WTC11 (cell line): ENCODE measurements around the gene VEZT. TPM values are rescaled to one million over a fixed set of nuclear protein-coding genes. Genes with fewer than 3 reads are reported as not detected.

Source experiments
- ATAC-seq: fragments of 200-7000 bp; cut with Tn5 transposase; 2 replicates; pipeline ENCODE4 v1.10.0; 2021; ENCODE audit warnings: mild to moderate bottlenecking, moderate library complexity
- CTCF ChIA-PET: fragments of 300-600 bp; sonication (Branson Sonifier 250); formaldehyde crosslinking; loops from one replicate; lab custom pipeline; 2021; ENCODE audit warnings: antibody characterized with exemption; lab: Charles Lee
- POLR2A ChIA-PET: fragments of 350-600 bp; sonication (Branson Sonifier 250); formaldehyde crosslinking; loops from one replicate; lab custom pipeline; 2021; ENCODE audit warnings: antibody characterized with exemption; lab: Charles Lee
- DNase-seq: peaks from one replicate; pipeline ENCODE4 v3.0.0; 2021; ENCODE audit warnings: low spot score
- H3K27ac Mint-ChIP-seq: 2 replicates; pipeline ENCODE4 v1.8.0; 2021; ENCODE audit warnings: mixed read lengths
- H3K27me3 Mint-ChIP-seq: 2 replicates; pipeline ENCODE4 v1.8.0; 2021; ENCODE audit warnings: low read depth, mild to moderate bottlenecking, moderate library complexity, mixed read lengths
- H3K36me3 Mint-ChIP-seq: 2 replicates; pipeline ENCODE4 v1.8.0; 2021; ENCODE audit warnings: mixed read lengths
- H3K4me1 Mint-ChIP-seq: 2 replicates; pipeline ENCODE4 v1.8.0; 2022; ENCODE audit warnings: mixed read lengths
- H3K4me3 Mint-ChIP-seq: 2 replicates; pipeline ENCODE4 v1.8.0; 2021; ENCODE audit warnings: mild to moderate bottlenecking, moderate library complexity, mixed read lengths
- H3K9me3 Mint-ChIP-seq: 2 replicates; pipeline ENCODE4 v1.8.0; 2021; ENCODE audit warnings: mixed read lengths
- CREM ChIP-seq: sonication (generic); formaldehyde crosslinking; IDR thresholded peaks from 2 replicates; pipeline ENCODE4 v1.8.1; 2022; ENCODE audit warnings: mild to moderate bottlenecking, missing genetic modification reagents, moderate library complexity
- EMX1 ChIP-seq: fragments of 250-450 bp; sonication (Bioruptor Pico); IDR thresholded peaks from 2 replicates; pipeline ENCODE4 v1.8.0; 2021; ENCODE audit warnings: mild to moderate bottlenecking
- IRF2 ChIP-seq: sonication (generic); formaldehyde crosslinking; IDR thresholded peaks from 2 replicates; pipeline ENCODE4 v1.8.0; 2022; ENCODE audit warnings: low read depth, missing genetic modification reagents, borderline replicate concordance
- JUN ChIP-seq: sonication (generic); formaldehyde crosslinking; IDR thresholded peaks from 2 replicates; pipeline ENCODE4 v1.8.0; 2023; ENCODE audit warnings: mild to moderate bottlenecking, missing genetic modification reagents
- NFE2L1 ChIP-seq: sonication (generic); formaldehyde crosslinking; IDR thresholded peaks from 2 replicates; pipeline ENCODE4 v1.8.1; 2023; ENCODE audit warnings: missing genetic modification reagents
- OVOL2 ChIP-seq: fragments of 250-450 bp; sonication (Bioruptor Pico); IDR thresholded peaks from 2 replicates; pipeline ENCODE4 v1.9.0; 2021; ENCODE audit warnings: mild to moderate bottlenecking, borderline replicate concordance
- RELA ChIP-seq: sonication (generic); formaldehyde crosslinking; IDR thresholded peaks from 2 replicates; pipeline ENCODE4 v1.8.1; 2022; ENCODE audit warnings: missing genetic modification reagents, mild to moderate bottlenecking, borderline replicate concordance
- TP53 ChIP-seq: sonication (generic); formaldehyde crosslinking; IDR thresholded peaks from 2 replicates; pipeline ENCODE4 v1.8.1; 2023; ENCODE audit warnings: mild to moderate bottlenecking, missing genetic modification reagents
- ZNF121 ChIP-seq: sonication (generic); formaldehyde crosslinking; IDR thresholded peaks from 2 replicates; pipeline ENCODE4 v1.8.0; 2023; ENCODE audit warnings: missing genetic modification reagents
- ZNF138 ChIP-seq: sonication (generic); formaldehyde crosslinking; conservative IDR thresholded peaks from 2 replicates; pipeline ENCODE4 v1.8.1; 2022; ENCODE audit warnings: mild to moderate bottlenecking, moderate library complexity, missing genetic modification reagents
- ZNF396 ChIP-seq: fragments of 250-450 bp; sonication (Bioruptor Pico); IDR thresholded peaks from 2 replicates; pipeline ENCODE4 v1.8.0; 2021; ENCODE audit warnings: mild to moderate bottlenecking, moderate library complexity, borderline replicate concordance
- ZNF423 ChIP-seq: fragments of 250-450 bp; sonication (Bioruptor Pico); IDR thresholded peaks from 2 replicates; pipeline ENCODE4 v2.1.2; 2022; ENCODE audit warnings: mild to moderate bottlenecking, moderate library complexity
- total RNA-seq: library from RNA; stranded (reverse); gene quantifications from 3 replicates; pipeline ENCODE4 v1.2.3, GENCODE V29; 2021
- TF ChIP-seq, protein P1 (sequence below): fragments of 250-450 bp; sonication (Bioruptor Pico); conservative IDR thresholded peaks from 2 replicates; pipeline ENCODE4 v1.9.0; 2021; ENCODE audit warnings: mild to moderate bottlenecking
- TF ChIP-seq, protein P2 (sequence below): sonication (generic); formaldehyde crosslinking; IDR thresholded peaks from 2 replicates; pipeline ENCODE4 v1.8.0; 2023; ENCODE audit warnings: mild to moderate bottlenecking, missing genetic modification reagents
- TF ChIP-seq, protein P3 (sequence below): sonication (generic); formaldehyde crosslinking; IDR thresholded peaks from 2 replicates; pipeline ENCODE4 v1.8.1; 2023; ENCODE audit warnings: mild to moderate bottlenecking, moderate library complexity, missing genetic modification reagents
- TF ChIP-seq, protein P4 (sequence below): sonication (generic); formaldehyde crosslinking; IDR thresholded peaks from 2 replicates; pipeline ENCODE4 v1.8.0; 2023; ENCODE audit warnings: missing genetic modification reagents
- TF ChIP-seq, protein P5 (sequence below): fragments of 250-450 bp; sonication (Bioruptor Pico); IDR thresholded peaks from 2 replicates; pipeline ENCODE4 v1.8.0; 2021; ENCODE audit warnings: mild to moderate bottlenecking
- TF ChIP-seq, protein P6 (sequence below): sonication (generic); formaldehyde crosslinking; IDR thresholded peaks from 2 replicates; pipeline ENCODE4 v1.8.1; 2022; ENCODE audit warnings: mild to moderate bottlenecking, moderate library complexity, missing genetic modification reagents
- TF ChIP-seq, protein P7 (sequence below): sonication (generic); formaldehyde crosslinking; IDR thresholded peaks from 2 replicates; pipeline ENCODE4 v1.8.1; 2023; ENCODE audit warnings: mild to moderate bottlenecking, missing genetic modification reagents, borderline replicate concordance

Gene VEZT
- total RNA-seq, 1 experiment from 2014 or later: 54.5 TPM

DNA sequence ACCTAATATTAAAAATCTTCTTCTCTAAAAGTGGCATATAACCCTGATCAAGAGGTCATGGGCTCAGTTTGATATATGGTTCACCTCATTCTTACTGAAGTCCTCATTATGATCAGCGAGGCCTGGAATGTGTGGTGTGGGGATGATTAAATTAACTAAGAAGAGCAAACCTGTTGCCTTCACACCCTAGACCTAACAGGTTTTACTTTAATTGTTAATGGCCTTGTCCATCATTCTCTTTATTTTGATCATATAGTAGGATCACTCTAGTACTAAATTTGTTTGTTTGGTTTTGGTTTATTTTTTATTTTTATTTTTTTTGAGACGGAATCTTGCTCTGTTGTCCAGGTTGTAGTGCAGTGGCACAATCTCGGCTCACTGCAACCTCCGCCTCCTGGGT is 43.5 kb downstream of the VEZT start:
- no peaks in the 10 kb centered on the region for H3K9me3 Mint-ChIP-seq
- ATAC-seq: no peak
- CTCF ChIA-PET: no interaction called here
- POLR2A ChIA-PET: no interaction called here
- H3K27me3 Mint-ChIP-seq: no peaks in the 10 kb centered on the region
- TF ChIP-seq, protein P1, sequence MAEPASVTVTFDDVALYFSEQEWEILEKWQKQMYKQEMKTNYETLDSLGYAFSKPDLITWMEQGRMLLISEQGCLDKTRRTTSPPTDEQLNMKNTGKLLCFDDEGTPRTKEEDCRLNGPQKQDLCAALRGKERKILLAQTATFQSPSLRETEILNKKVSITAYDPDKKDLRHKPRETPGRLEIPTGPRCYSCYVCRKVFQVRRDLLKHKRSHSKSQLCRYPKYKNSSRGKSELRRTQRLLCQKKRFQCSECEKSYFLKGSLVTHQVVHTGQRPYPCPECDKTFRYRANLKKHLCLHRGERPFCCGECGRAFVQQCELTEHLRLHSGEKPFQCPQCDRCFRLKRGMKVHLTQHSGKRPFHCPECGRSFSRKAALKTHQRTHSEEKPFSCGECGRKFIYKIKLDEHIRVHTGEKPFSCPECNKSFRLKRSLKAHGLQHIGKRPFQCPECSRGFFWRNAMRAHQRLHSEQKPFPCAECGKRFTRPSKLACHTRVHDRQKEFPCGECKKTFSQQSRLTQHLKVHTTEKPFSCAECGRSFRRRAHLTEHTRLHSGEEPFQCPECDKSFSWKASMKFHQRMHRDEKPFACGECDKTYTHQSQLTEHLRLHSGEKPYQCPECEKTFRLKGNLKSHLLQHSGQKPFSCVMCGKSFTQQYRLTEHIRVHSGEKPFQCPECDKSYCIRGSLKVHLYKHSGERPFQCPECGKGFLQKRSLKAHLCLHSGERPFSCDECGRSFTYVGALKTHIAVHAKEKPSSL (CRISPR knock-in tag): no peak
- TF ChIP-seq, protein P2, sequence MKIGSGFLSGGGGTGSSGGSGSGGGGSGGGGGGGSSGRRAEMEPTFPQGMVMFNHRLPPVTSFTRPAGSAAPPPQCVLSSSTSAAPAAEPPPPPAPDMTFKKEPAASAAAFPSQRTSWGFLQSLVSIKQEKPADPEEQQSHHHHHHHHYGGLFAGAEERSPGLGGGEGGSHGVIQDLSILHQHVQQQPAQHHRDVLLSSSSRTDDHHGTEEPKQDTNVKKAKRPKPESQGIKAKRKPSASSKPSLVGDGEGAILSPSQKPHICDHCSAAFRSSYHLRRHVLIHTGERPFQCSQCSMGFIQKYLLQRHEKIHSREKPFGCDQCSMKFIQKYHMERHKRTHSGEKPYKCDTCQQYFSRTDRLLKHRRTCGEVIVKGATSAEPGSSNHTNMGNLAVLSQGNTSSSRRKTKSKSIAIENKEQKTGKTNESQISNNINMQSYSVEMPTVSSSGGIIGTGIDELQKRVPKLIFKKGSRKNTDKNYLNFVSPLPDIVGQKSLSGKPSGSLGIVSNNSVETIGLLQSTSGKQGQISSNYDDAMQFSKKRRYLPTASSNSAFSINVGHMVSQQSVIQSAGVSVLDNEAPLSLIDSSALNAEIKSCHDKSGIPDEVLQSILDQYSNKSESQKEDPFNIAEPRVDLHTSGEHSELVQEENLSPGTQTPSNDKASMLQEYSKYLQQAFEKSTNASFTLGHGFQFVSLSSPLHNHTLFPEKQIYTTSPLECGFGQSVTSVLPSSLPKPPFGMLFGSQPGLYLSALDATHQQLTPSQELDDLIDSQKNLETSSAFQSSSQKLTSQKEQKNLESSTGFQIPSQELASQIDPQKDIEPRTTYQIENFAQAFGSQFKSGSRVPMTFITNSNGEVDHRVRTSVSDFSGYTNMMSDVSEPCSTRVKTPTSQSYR (CRISPR knock-in tag): no peak
- TF ChIP-seq, protein P3, sequence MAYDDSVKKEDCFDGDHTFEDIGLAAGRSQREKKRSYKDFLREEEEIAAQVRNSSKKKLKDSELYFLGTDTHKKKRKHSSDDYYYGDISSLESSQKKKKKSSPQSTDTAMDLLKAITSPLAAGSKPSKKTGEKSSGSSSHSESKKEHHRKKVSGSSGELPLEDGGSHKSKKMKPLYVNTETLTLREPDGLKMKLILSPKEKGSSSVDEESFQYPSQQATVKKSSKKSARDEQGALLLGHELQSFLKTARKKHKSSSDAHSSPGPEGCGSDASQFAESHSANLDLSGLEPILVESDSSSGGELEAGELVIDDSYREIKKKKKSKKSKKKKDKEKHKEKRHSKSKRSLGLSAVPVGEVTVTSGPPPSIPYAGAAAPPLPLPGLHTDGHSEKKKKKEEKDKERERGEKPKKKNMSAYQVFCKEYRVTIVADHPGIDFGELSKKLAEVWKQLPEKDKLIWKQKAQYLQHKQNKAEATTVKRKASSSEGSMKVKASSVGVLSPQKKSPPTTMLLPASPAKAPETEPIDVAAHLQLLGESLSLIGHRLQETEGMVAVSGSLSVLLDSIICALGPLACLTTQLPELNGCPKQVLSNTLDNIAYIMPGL (CRISPR knock-in tag): no peak
- TF ChIP-seq ZNF396: no peak
- TF ChIP-seq, protein P4, sequence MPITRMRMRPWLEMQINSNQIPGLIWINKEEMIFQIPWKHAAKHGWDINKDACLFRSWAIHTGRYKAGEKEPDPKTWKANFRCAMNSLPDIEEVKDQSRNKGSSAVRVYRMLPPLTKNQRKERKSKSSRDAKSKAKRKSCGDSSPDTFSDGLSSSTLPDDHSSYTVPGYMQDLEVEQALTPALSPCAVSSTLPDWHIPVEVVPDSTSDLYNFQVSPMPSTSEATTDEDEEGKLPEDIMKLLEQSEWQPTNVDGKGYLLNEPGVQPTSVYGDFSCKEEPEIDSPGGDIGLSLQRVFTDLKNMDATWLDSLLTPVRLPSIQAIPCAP: no peak
- no peak for TF ChIP-seq ZNF423
- no peak for TF ChIP-seq ZNF138 (CRISPR knock-in tag)
- TF ChIP-seq EMX1 (CRISPR knock-in tag): no peak
- no peak for TF ChIP-seq NFE2L1 (CRISPR knock-in tag)
- TF ChIP-seq, protein P5, sequence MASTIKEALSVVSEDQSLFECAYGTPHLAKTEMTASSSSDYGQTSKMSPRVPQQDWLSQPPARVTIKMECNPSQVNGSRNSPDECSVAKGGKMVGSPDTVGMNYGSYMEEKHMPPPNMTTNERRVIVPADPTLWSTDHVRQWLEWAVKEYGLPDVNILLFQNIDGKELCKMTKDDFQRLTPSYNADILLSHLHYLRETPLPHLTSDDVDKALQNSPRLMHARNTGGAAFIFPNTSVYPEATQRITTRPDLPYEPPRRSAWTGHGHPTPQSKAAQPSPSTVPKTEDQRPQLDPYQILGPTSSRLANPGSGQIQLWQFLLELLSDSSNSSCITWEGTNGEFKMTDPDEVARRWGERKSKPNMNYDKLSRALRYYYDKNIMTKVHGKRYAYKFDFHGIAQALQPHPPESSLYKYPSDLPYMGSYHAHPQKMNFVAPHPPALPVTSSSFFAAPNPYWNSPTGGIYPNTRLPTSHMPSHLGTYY (CRISPR knock-in tag): no peak
- TF ChIP-seq OVOL2: no peak
- no peak for TF ChIP-seq RELA (CRISPR knock-in tag)
- TF ChIP-seq IRF2 (CRISPR knock-in tag): no peak
- no peak for TF ChIP-seq ZNF121 (CRISPR knock-in tag)
- TF ChIP-seq TP53 (CRISPR knock-in tag): no peak
- no peak for TF ChIP-seq JUN (CRISPR knock-in tag)
- TF ChIP-seq CREM (CRISPR knock-in tag): no peak
- DNase-seq: no peak
- H3K36me3 Mint-ChIP-seq: peaks cover 18% of the 10 kb centered on the region
- H3K27ac Mint-ChIP-seq: no peak overlapping the region
- H3K4me3 Mint-ChIP-seq: no peak overlapping the region
- H3K4me1 Mint-ChIP-seq: peaks cover 26% of the 10 kb centered on the region

DNA sequence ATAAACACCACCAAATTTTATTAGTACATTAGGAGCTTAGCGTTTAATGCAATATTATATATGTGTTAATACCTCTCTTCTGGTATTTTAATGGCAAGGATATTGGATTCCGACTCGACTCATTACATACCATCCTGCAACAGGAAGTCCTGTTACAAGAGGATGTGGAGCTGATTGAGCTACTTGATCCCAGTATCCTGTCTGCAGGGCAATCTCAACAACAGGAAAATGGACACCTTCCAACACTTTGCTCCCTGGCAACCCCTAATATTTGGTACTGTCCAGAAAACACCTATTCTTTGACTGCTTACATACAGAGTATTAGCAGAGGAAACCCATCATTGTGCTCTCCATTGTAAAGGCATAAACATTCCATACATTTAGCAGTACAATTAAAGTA is 45.2 kb downstream of the VEZT start:
- H3K36me3 Mint-ChIP-seq: peaks cover 27% of the 10 kb centered on the region
- DNase-seq (no peak), ATAC-seq (no peak)
- no peak overlapping the region for H3K4me3 Mint-ChIP-seq
- H3K4me1 Mint-ChIP-seq: peaks cover 9% of the 10 kb centered on the region
- ChIA-PET POLR2A (interaction anchor here (0.6 kb wide), 1 partner anchor 199 kb away, joined by 3 read pairs; no protein-coding TSS in a partner anchor), CTCF (interaction anchor here (1.0 to 1.4 kb wide), 2 partner anchors 13 to 146 kb away, joined by 3 to 5 read pairs; no protein-coding TSS in a partner anchor)
- H3K27me3 Mint-ChIP-seq: no peaks in the 10 kb centered on the region
- H3K9me3 Mint-ChIP-seq: no peaks in the 10 kb centered on the region
- H3K27ac Mint-ChIP-seq: no peak overlapping the region
- TF ChIP-seq, protein P1 (CRISPR knock-in tag): no peak
- TF ChIP-seq, protein P6, sequence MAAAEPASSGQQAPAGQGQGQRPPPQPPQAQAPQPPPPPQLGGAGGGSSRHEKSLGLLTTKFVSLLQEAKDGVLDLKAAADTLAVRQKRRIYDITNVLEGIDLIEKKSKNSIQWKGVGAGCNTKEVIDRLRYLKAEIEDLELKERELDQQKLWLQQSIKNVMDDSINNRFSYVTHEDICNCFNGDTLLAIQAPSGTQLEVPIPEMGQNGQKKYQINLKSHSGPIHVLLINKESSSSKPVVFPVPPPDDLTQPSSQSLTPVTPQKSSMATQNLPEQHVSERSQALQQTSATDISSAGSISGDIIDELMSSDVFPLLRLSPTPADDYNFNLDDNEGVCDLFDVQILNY (CRISPR knock-in tag): no peak
- TF ChIP-seq, protein P7, sequence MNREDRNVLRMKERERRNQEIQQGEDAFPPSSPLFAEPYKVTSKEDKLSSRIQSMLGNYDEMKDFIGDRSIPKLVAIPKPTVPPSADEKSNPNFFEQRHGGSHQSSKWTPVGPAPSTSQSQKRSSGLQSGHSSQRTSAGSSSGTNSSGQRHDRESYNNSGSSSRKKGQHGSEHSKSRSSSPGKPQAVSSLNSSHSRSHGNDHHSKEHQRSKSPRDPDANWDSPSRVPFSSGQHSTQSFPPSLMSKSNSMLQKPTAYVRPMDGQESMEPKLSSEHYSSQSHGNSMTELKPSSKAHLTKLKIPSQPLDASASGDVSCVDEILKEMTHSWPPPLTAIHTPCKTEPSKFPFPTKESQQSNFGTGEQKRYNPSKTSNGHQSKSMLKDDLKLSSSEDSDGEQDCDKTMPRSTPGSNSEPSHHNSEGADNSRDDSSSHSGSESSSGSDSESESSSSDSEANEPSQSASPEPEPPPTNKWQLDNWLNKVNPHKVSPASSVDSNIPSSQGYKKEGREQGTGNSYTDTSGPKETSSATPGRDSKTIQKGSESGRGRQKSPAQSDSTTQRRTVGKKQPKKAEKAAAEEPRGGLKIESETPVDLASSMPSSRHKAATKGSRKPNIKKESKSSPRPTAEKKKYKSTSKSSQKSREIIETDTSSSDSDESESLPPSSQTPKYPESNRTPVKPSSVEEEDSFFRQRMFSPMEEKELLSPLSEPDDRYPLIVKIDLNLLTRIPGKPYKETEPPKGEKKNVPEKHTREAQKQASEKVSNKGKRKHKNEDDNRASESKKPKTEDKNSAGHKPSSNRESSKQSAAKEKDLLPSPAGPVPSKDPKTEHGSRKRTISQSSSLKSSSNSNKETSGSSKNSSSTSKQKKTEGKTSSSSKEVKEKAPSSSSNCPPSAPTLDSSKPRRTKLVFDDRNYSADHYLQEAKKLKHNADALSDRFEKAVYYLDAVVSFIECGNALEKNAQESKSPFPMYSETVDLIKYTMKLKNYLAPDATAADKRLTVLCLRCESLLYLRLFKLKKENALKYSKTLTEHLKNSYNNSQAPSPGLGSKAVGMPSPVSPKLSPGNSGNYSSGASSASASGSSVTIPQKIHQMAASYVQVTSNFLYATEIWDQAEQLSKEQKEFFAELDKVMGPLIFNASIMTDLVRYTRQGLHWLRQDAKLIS (CRISPR knock-in tag): no peak
